Cardiac fibroblast (primary cell): Measurements from ENCODE around the gene HOXD11.
A peak's percentile ranks its signal among the peaks of the same experiment; 100 is the strongest.

Experiments used
- DNase-seq, 2 donors: peaks; one replicate each; pipeline versions ENCODE4 v3.0.0 to v3.0.0-alpha.2; 2010; ENCODE audit warnings: low read depth in 2 of 2
- H3K4me3 ChIP-seq, 2 donors: replicated peaks in 1 of 2; 1 replicate in 1 of 2; 2 replicates in 1 of 2; pipeline ENCODE4 v1.5.1; 2011; ENCODE audit warnings: low read depth in 2 of 2, low read length in 2 of 2, mild to moderate bottlenecking in 2 of 2, moderate library complexity in 1 of 2
- TF ChIP-seq, protein P1 (sequence below): IDR thresholded peaks from one replicate; pipeline ENCODE4 v1.5.1; 2011; ENCODE audit warnings: low read depth, mild to moderate bottlenecking, low read length, inconsistent platforms

Gene HOXD11

GRCh38 chr2:176106581-176107539 is at the start of gene HOXD11:
Gene HOXD11 (plus strand): TSS chr2:176107280. CDS start chr2:176107356, 76 bp downstream.
- no peak within 1 kb of the TSS for H3K4me3 ChIP-seq
- peak in 1 of 2 donors; percentile 24 for DNase-seq
- TF ChIP-seq, protein P1, sequence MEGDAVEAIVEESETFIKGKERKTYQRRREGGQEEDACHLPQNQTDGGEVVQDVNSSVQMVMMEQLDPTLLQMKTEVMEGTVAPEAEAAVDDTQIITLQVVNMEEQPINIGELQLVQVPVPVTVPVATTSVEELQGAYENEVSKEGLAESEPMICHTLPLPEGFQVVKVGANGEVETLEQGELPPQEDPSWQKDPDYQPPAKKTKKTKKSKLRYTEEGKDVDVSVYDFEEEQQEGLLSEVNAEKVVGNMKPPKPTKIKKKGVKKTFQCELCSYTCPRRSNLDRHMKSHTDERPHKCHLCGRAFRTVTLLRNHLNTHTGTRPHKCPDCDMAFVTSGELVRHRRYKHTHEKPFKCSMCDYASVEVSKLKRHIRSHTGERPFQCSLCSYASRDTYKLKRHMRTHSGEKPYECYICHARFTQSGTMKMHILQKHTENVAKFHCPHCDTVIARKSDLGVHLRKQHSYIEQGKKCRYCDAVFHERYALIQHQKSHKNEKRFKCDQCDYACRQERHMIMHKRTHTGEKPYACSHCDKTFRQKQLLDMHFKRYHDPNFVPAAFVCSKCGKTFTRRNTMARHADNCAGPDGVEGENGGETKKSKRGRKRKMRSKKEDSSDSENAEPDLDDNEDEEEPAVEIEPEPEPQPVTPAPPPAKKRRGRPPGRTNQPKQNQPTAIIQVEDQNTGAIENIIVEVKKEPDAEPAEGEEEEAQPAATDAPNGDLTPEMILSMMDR = no peak

- TF ChIP-seq, protein P1 = no peak
- no peak overlapping the region for H3K4me3 ChIP-seq
- DNase-seq = no peak
Observed at GRCh38 chr2:176063958-176064357, 43.1 kb upstream of the HOXD11 start.

- no peak for DNase-seq
- TF ChIP-seq, protein P1 = no peak
- peak overlapping the region; percentile 2 to 8 for H3K4me3 ChIP-seq
Observed at GRCh38 chr2:176066645-176067588, 40.2 kb upstream of the HOXD11 start.

GRCh38 chr2:176067589-176068418 is 39.3 kb upstream of the HOXD11 start:
- H3K4me3 ChIP-seq = no peak overlapping the region
- TF ChIP-seq, protein P1 = no peak
- DNase-seq = no peak

- TF ChIP-seq, protein P1 = no peak
- DNase-seq = no peak
- no peak overlapping the region for H3K4me3 ChIP-seq
Observed at GRCh38 chr2:176068419-176068832, 38.7 kb upstream of the HOXD11 start.
